ENCODE data around the gene MTARC1.

GRCh38 chr1:220798338-220798737, 11.6 kb downstream of the MTARC1 start:
- TF ChIP-seq CTCF (conservative IDR thresholded peaks at IDR 0.05): no peak
- no peak for TF ChIP-seq ZFX (IDR thresholded peaks at IDR 0.05)
